Type B pancreatic cell (in vitro differentiated cells): ENCODE data around the gene NEURL1B. TPM values are rescaled to one million over a fixed set of nuclear protein-coding genes. Genes with fewer than 3 reads are reported as not detected.

Source experiments
- DNase-seq: peaks from one replicate; pipeline ENCODE4 v3.0.0; 2021; ENCODE audit warnings: mixed read lengths; ENCODE audit not compliant: unreplicated experiment; ENCODE audit errors: extremely low spot score
- H3K27ac Mint-ChIP-seq: 2 replicates; pipeline ENCODE4 v1.8.0; 2021; ENCODE audit warnings: mild to moderate bottlenecking, mixed read lengths
- H3K27me3 Mint-ChIP-seq: 2 replicates; pipeline ENCODE4 v1.8.0; 2021; ENCODE audit warnings: mixed read lengths
- H3K36me3 Mint-ChIP-seq: 2 replicates; pipeline ENCODE4 v1.8.0; 2021; ENCODE audit warnings: mixed read lengths
- H3K4me1 Mint-ChIP-seq: one replicate; pipeline ENCODE4 v1.8.0; 2021; ENCODE audit warnings: mixed read lengths; ENCODE audit not compliant: unreplicated experiment
- H3K4me3 Mint-ChIP-seq: 2 replicates; pipeline ENCODE4 v1.8.0; 2021; ENCODE audit warnings: mild to moderate bottlenecking, mixed read lengths
- H3K9me3 Mint-ChIP-seq: 2 replicates; pipeline ENCODE4 v1.8.0; 2021; ENCODE audit warnings: mixed read lengths
- CTCF ChIP-seq: fragments of 200-600 bp; sonication (generic); conservative IDR thresholded peaks from 2 replicates; pipeline ENCODE4 v1.5.0; 2021; ENCODE audit warnings: antibody characterized with exemption, mild to moderate bottlenecking
- total RNA-seq: library from RNA; stranded (reverse); gene quantifications from 2 replicates; pipeline ENCODE4 v1.2.1, GENCODE V29; 2021; ENCODE audit warnings: low replicate concordance

NEURL1B gene
- total RNA-seq, 1 donor from 2014 or later, result 7.6 TPM

- no peak for TF ChIP-seq CTCF
- no peak overlapping the region for H3K4me3 Mint-ChIP-seq
- no peaks in the 10 kb centered on the region for H3K9me3 Mint-ChIP-seq
- peaks cover 24% of the 10 kb centered on the region for H3K4me1 Mint-ChIP-seq
- H3K27me3 Mint-ChIP-seq, result no peaks in the 10 kb centered on the region
- no peak overlapping the region for H3K27ac Mint-ChIP-seq
- no peak for DNase-seq
- H3K36me3 Mint-ChIP-seq, result peaks cover 7% of the 10 kb centered on the region
These were observed 26.9 kb downstream of the NEURL1B start for GRCh38 chr5:172667786-172668593.

- peaks cover 24% of the 10 kb centered on the region for H3K4me1 Mint-ChIP-seq
- peaks cover 7% of the 10 kb centered on the region for H3K36me3 Mint-ChIP-seq
- no peaks in the 10 kb centered on the region for H3K9me3 Mint-ChIP-seq
- H3K27me3 Mint-ChIP-seq, result no peaks in the 10 kb centered on the region
- H3K4me3 Mint-ChIP-seq, result no peak overlapping the region
- H3K27ac Mint-ChIP-seq, result no peak overlapping the region
- TF ChIP-seq CTCF, result no peak
- DNase-seq, result no peak
These were observed 27.6 kb downstream of the NEURL1B start for GRCh38 chr5:172668594-172669071.

GRCh38 chr5:172669386-172670004, 28.4 kb downstream of the NEURL1B start:
- H3K4me3 Mint-ChIP-seq, result no peak overlapping the region
- DNase-seq, result no peak
- peaks cover 17% of the 10 kb centered on the region for H3K4me1 Mint-ChIP-seq
- no peak for TF ChIP-seq CTCF
- no peaks in the 10 kb centered on the region for H3K9me3 Mint-ChIP-seq
- H3K27me3 Mint-ChIP-seq, result no peaks in the 10 kb centered on the region
- no peak overlapping the region for H3K27ac Mint-ChIP-seq
- peaks cover 7% of the 10 kb centered on the region for H3K36me3 Mint-ChIP-seq

GRCh38 chr5:172670005-172670402, 28.9 kb downstream of the NEURL1B start:
- no peaks in the 10 kb centered on the region for H3K27me3 Mint-ChIP-seq
- H3K4me3 Mint-ChIP-seq, result no peak overlapping the region
- TF ChIP-seq CTCF, result no peak
- peaks cover 12% of the 10 kb centered on the region for H3K4me1 Mint-ChIP-seq
- H3K27ac Mint-ChIP-seq, result no peak overlapping the region
- no peaks in the 10 kb centered on the region for H3K9me3 Mint-ChIP-seq
- DNase-seq, result no peak
- H3K36me3 Mint-ChIP-seq, result peaks cover 7% of the 10 kb centered on the region

- H3K9me3 Mint-ChIP-seq, result no peaks in the 10 kb centered on the region
- peaks cover 11% of the 10 kb centered on the region for H3K4me1 Mint-ChIP-seq
- TF ChIP-seq CTCF, result no peak
- H3K36me3 Mint-ChIP-seq, result peaks cover 7% of the 10 kb centered on the region
- no peaks in the 10 kb centered on the region for H3K27me3 Mint-ChIP-seq
- H3K27ac Mint-ChIP-seq, result no peak overlapping the region
- no peak overlapping the region for H3K4me3 Mint-ChIP-seq
- no peak for DNase-seq
These were observed 29.4 kb downstream of the NEURL1B start for GRCh38 chr5:172670444-172670843.
